ENCODE data around the gene LDB2. TPM values are rescaled to one million over a fixed set of nuclear protein-coding genes. Genes with fewer than 3 reads are reported as not detected.

LDB2 gene
- total and polyA plus RNA-seq, 2 donors: 9.2 to 10.1 TPM

DNA sequence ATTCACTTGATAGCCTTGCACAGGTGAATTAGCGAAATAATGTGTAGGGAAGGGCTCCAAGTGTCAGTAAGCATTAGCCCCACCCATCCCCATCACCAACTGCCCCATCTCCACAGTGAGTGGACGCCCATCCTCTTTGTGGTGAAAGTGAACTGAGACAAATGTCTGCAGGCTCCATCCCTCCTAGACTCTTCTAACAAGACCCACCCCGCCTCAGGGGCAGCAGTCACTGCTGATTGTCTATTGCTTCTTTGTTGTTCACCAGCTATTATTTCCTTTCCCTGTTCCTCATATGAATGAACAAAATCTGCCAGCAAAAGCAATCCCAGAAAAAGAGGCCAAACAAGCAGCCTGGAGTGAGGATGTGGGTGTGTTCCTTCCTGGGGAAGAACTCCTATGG lies 96.4 kb downstream of the LDB2 start:
- no peaks in the 10 kb centered on the region for H3K27me3 ChIP-seq (ENCODE audit: control insufficient read depth in 2 of 2, insufficient read depth in 1 of 2, low read length in 1 of 2)
- no peak overlapping the region for H3K27ac ChIP-seq (ENCODE audit: low read depth in 1 of 2, low read length in 1 of 2)
- DNase-seq (ENCODE audit: low read depth in 6 of 9, low spot score in 9 of 9): no peak
- H3K4me3 ChIP-seq (ENCODE audit: low read length in 2 of 2): no peak overlapping the region
- 92% methylated on average over 3 of the region's 3 CpGs for WGBS
- no peaks in the 10 kb centered on the region for H3K36me3 ChIP-seq (ENCODE audit: control insufficient read depth in 2 of 2, insufficient read depth in 2 of 2, low read length in 1 of 2)
- peaks cover 0 to 3% of the 10 kb centered on the region in 2 donors for H3K9me3 ChIP-seq (ENCODE audit: control insufficient read depth in 2 of 2, insufficient read depth in 1 of 2, low read length in 1 of 2)
- H3K4me1 ChIP-seq (ENCODE audit: control insufficient read depth in 2 of 2, insufficient read depth in 2 of 2, low read length in 2 of 2): no peaks in the 10 kb centered on the region

DNA sequence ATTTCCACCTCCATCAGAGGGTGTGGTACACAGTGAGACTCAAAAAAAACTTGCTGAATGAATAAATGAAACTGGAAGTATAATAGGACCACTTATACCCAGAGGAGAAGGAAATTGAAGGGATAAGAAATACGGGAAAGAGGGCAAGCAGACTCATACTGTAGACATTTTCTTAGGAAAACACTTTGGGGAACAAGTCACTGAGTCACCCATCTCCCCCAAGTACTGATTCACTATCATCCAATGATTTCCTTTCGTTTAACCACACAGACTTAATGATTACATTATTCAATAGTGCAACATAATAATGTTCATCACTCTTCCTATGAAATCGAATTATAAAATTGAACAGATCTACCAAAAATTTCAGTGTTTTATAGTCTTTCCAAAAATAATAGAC lies 97.1 kb downstream of the LDB2 start:
- Histone ChIP-seq H3K27me3 (ENCODE audit: control insufficient read depth in 2 of 2, insufficient read depth in 1 of 2, low read length in 1 of 2) (no peaks in the 10 kb centered on the region), H3K36me3 (ENCODE audit: control insufficient read depth in 2 of 2, insufficient read depth in 2 of 2, low read length in 1 of 2) (no peaks in the 10 kb centered on the region), H3K27ac (ENCODE audit: low read depth in 1 of 2, low read length in 1 of 2) (no peak overlapping the region), H3K4me3 (ENCODE audit: low read length in 2 of 2) (no peak overlapping the region), H3K4me1 (ENCODE audit: control insufficient read depth in 2 of 2, insufficient read depth in 2 of 2, low read length in 2 of 2) (no peaks in the 10 kb centered on the region), H3K9me3 (ENCODE audit: control insufficient read depth in 2 of 2, insufficient read depth in 1 of 2, low read length in 1 of 2) (peaks cover 0 to 3% of the 10 kb centered on the region in 2 donors)
- 95% methylated on average over 3 of the region's 3 CpGs for WGBS
- DNase-seq (ENCODE audit: low read depth in 6 of 9, low spot score in 9 of 9): no peak

DNA sequence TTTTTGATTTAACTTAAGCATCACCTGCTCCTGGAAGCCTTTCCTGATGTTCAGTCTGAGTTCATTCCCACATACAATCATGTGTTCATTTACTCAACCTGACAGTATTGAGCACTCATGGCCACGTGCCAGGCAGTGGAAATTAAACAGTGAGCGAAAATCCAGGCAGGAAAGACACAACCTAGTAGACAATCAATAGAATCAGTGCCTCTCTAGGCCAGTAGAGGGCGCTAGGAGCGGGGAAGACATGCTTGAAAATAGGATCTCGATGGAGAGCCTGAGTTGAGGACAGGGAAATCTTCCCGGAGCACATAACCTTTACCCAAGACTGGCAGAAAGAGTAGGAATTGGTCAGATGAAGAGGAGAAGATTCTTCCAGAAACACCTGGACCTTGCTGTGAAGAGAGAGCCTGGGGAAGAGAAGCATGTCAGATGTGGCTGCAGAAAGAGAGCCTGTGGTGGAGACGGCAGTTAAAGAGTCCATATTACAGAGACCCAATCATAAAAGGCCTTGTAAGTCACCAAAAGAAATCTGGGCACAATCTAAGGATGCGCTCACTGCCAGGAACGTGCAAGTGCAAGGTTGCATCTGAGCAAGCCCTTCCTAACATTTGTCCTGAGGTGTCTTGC lies 103.5 kb downstream of the LDB2 start:
- no peak overlapping the region for H3K4me3 ChIP-seq (ENCODE audit: low read length in 2 of 2)
- no peaks in the 10 kb centered on the region for H3K27me3 ChIP-seq (ENCODE audit: control insufficient read depth in 2 of 2, insufficient read depth in 1 of 2, low read length in 1 of 2)
- no peaks in the 10 kb centered on the region for H3K9me3 ChIP-seq (ENCODE audit: control insufficient read depth in 2 of 2, insufficient read depth in 1 of 2, low read length in 1 of 2)
- no peaks in the 10 kb centered on the region for H3K36me3 ChIP-seq (ENCODE audit: control insufficient read depth in 2 of 2, insufficient read depth in 2 of 2, low read length in 1 of 2)
- H3K4me1 ChIP-seq (ENCODE audit: control insufficient read depth in 2 of 2, insufficient read depth in 2 of 2, low read length in 2 of 2): no peaks in the 10 kb centered on the region
- 50% methylated on average over 9 of the region's 9 CpGs for WGBS
- peak in 8 of 9 donors; percentile 2 to 53 (median 28) for DNase-seq (ENCODE audit: low read depth in 6 of 9, low spot score in 9 of 9)
- no peak overlapping the region for H3K27ac ChIP-seq (ENCODE audit: low read depth in 1 of 2, low read length in 1 of 2)

DNA sequence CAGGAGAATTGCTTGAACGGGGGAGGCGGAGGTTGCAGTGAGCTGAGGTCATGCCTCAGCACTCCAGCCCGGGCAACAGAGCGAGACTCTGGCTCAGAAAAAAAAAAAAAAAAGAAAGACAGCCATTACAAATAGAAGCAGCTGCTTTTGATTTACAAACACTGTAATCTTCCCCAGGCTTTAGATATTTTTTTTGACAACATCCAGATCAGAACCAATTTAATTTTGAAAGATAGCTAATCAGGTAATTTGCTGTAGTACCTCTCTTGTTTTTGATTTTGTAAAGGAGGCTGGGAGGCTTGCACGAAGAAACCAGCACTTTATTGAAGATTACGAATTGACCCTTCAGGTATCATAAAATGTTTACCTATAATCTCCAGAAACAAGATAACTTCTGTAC lies 107.0 kb downstream of the LDB2 start:
- no peak overlapping the region for H3K4me3 ChIP-seq (ENCODE audit: low read length in 2 of 2)
- H3K27ac ChIP-seq (ENCODE audit: low read depth in 1 of 2, low read length in 1 of 2): no peak overlapping the region
- H3K4me1 ChIP-seq (ENCODE audit: control insufficient read depth in 2 of 2, insufficient read depth in 2 of 2, low read length in 2 of 2): no peaks in the 10 kb centered on the region
- no peak for DNase-seq (ENCODE audit: low read depth in 6 of 9, low spot score in 9 of 9)
- H3K27me3 ChIP-seq (ENCODE audit: control insufficient read depth in 2 of 2, insufficient read depth in 1 of 2, low read length in 1 of 2): no peaks in the 10 kb centered on the region
- 94% methylated on average over 6 of the region's 6 CpGs for WGBS
- H3K9me3 ChIP-seq (ENCODE audit: control insufficient read depth in 2 of 2, insufficient read depth in 1 of 2, low read length in 1 of 2): no peaks in the 10 kb centered on the region
- H3K36me3 ChIP-seq (ENCODE audit: control insufficient read depth in 2 of 2, insufficient read depth in 2 of 2, low read length in 1 of 2): no peaks in the 10 kb centered on the region

DNA sequence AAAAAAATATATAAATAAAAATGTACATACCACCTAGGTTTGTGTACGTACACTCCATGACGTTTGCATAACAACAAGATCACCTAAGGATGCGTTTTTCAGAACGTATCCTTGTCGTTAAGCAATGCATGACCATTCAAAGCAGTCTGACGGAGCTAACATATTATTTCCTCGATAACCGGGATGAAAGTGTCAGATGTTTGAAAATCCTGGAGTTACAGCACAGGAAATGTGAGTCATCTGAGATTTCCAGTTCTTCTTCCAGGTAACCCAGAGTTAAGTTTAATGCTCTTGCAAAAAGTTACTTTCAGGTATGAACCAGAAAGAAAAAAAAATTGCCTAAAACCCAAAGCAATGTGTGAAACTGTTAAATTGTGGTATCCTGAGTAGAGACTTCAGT lies 107.9 kb downstream of the LDB2 start:
- 94% methylated on average over 8 of the region's 8 CpGs for WGBS
- Histone ChIP-seq H3K9me3 (ENCODE audit: control insufficient read depth in 2 of 2, insufficient read depth in 1 of 2, low read length in 1 of 2) (no peaks in the 10 kb centered on the region), H3K36me3 (ENCODE audit: control insufficient read depth in 2 of 2, insufficient read depth in 2 of 2, low read length in 1 of 2) (no peaks in the 10 kb centered on the region), H3K4me1 (ENCODE audit: control insufficient read depth in 2 of 2, insufficient read depth in 2 of 2, low read length in 2 of 2) (no peaks in the 10 kb centered on the region), H3K27me3 (ENCODE audit: control insufficient read depth in 2 of 2, insufficient read depth in 1 of 2, low read length in 1 of 2) (no peaks in the 10 kb centered on the region), H3K4me3 (ENCODE audit: low read length in 2 of 2) (no peak overlapping the region), H3K27ac (ENCODE audit: low read depth in 1 of 2, low read length in 1 of 2) (no peak overlapping the region)
- no peak for DNase-seq (ENCODE audit: low read depth in 6 of 9, low spot score in 9 of 9)

DNA sequence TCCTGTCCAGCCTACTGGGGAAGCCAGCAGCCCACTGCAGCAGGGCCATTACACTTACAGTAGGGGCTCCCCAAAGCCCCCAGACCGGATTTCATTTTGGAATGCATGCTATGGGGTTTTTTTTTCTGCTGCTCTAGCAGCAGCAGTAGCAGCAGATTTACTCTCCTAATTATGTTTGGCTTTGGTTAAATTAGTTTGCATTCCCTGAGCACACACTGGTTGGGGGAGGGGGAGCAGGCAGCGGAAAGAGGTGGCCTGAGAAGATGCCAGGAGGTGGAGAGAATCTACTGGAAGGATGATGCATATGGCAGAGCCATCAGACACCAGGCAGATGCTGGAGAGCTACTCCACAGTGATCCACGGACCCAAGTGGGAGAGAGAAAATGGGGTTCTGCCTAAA lies 109.6 kb downstream of the LDB2 start:
- Histone ChIP-seq H3K9me3 (ENCODE audit: control insufficient read depth in 2 of 2, insufficient read depth in 1 of 2, low read length in 1 of 2) (no peaks in the 10 kb centered on the region), H3K4me3 (ENCODE audit: low read length in 2 of 2) (no peak overlapping the region), H3K4me1 (ENCODE audit: control insufficient read depth in 2 of 2, insufficient read depth in 2 of 2, low read length in 2 of 2) (no peaks in the 10 kb centered on the region), H3K27ac (ENCODE audit: low read depth in 1 of 2, low read length in 1 of 2) (no peak overlapping the region), H3K36me3 (ENCODE audit: control insufficient read depth in 2 of 2, insufficient read depth in 2 of 2, low read length in 1 of 2) (no peaks in the 10 kb centered on the region), H3K27me3 (ENCODE audit: control insufficient read depth in 2 of 2, insufficient read depth in 1 of 2, low read length in 1 of 2) (no peaks in the 10 kb centered on the region)
- 95% methylated on average over 3 of the region's 3 CpGs for WGBS
- DNase-seq (ENCODE audit: low read depth in 6 of 9, low spot score in 9 of 9): no peak

- 93% methylated on average over 6 of the region's 6 CpGs for WGBS
- Histone ChIP-seq H3K4me1 (ENCODE audit: control insufficient read depth in 2 of 2, insufficient read depth in 2 of 2, low read length in 2 of 2) (no peaks in the 10 kb centered on the region), H3K27me3 (ENCODE audit: control insufficient read depth in 2 of 2, insufficient read depth in 1 of 2, low read length in 1 of 2) (no peaks in the 10 kb centered on the region), H3K4me3 (ENCODE audit: low read length in 2 of 2) (no peak overlapping the region), H3K36me3 (ENCODE audit: control insufficient read depth in 2 of 2, insufficient read depth in 2 of 2, low read length in 1 of 2) (no peaks in the 10 kb centered on the region), H3K27ac (ENCODE audit: low read depth in 1 of 2, low read length in 1 of 2) (no peak overlapping the region), H3K9me3 (ENCODE audit: control insufficient read depth in 2 of 2, insufficient read depth in 1 of 2, low read length in 1 of 2) (no peaks in the 10 kb centered on the region)
- no peak for DNase-seq (ENCODE audit: low read depth in 6 of 9, low spot score in 9 of 9)
These were observed 112.5 kb downstream of the LDB2 start for GRCh38 chr4:16785793-16786527.

GRCh38 chr4:16783119-16783518 lies 115.3 kb downstream of the LDB2 start:
- 95% methylated on average over 4 of the region's 4 CpGs for whole genome bisulfite sequencing
- Histone ChIP-seq H3K4me1 (ENCODE audit: control insufficient read depth in 2 of 2, insufficient read depth in 2 of 2, low read length in 2 of 2) (no peaks in the 10 kb centered on the region), H3K9me3 (ENCODE audit: control insufficient read depth in 2 of 2, insufficient read depth in 1 of 2, low read length in 1 of 2) (no peaks in the 10 kb centered on the region), H3K27me3 (ENCODE audit: control insufficient read depth in 2 of 2, insufficient read depth in 1 of 2, low read length in 1 of 2) (no peaks in the 10 kb centered on the region), H3K4me3 (ENCODE audit: low read length in 2 of 2) (no peak overlapping the region), H3K36me3 (ENCODE audit: control insufficient read depth in 2 of 2, insufficient read depth in 2 of 2, low read length in 1 of 2) (no peaks in the 10 kb centered on the region), H3K27ac (ENCODE audit: low read depth in 1 of 2, low read length in 1 of 2) (no peak overlapping the region)
- DNase-seq (ENCODE audit: low read depth in 6 of 9, low spot score in 9 of 9): no peak

GRCh38 chr4:16779028-16779675 lies 119.3 kb downstream of the LDB2 start:
- WGBS: 93% methylated on average over 10 of the region's 10 CpGs
- H3K27me3 ChIP-seq (ENCODE audit: control insufficient read depth in 2 of 2, insufficient read depth in 1 of 2, low read length in 1 of 2): no peaks in the 10 kb centered on the region
- DNase-seq (ENCODE audit: low read depth in 6 of 9, low spot score in 9 of 9): no peak
- H3K27ac ChIP-seq (ENCODE audit: low read depth in 1 of 2, low read length in 1 of 2): no peak overlapping the region
- no peak overlapping the region for H3K4me3 ChIP-seq (ENCODE audit: low read length in 2 of 2)
- no peaks in the 10 kb centered on the region for H3K9me3 ChIP-seq (ENCODE audit: control insufficient read depth in 2 of 2, insufficient read depth in 1 of 2, low read length in 1 of 2)
- no peaks in the 10 kb centered on the region for H3K36me3 ChIP-seq (ENCODE audit: control insufficient read depth in 2 of 2, insufficient read depth in 2 of 2, low read length in 1 of 2)
- no peaks in the 10 kb centered on the region for H3K4me1 ChIP-seq (ENCODE audit: control insufficient read depth in 2 of 2, insufficient read depth in 2 of 2, low read length in 2 of 2)
